ENCODE results near the gene ZGRF1. TPM values are rescaled to one million over a fixed set of nuclear protein-coding genes. Genes with fewer than 3 reads are reported as not detected.
"Not testable (repeated sequence)": the region's sequence is repeated elsewhere in the genome, so short reads cannot be mapped to it uniquely, and the experiment has no call there.

ZGRF1 gene
- total RNA-seq, 4 donors from 2014 or later: 4.0 to 9.0 (median 4.6) TPM

- intact Hi-C loops (cut with DNase I): no loop called here
- no peak for TF ChIP-seq POLR2A (IDR thresholded peaks at IDR 0.05)
- TF ChIP-seq, protein P1, sequence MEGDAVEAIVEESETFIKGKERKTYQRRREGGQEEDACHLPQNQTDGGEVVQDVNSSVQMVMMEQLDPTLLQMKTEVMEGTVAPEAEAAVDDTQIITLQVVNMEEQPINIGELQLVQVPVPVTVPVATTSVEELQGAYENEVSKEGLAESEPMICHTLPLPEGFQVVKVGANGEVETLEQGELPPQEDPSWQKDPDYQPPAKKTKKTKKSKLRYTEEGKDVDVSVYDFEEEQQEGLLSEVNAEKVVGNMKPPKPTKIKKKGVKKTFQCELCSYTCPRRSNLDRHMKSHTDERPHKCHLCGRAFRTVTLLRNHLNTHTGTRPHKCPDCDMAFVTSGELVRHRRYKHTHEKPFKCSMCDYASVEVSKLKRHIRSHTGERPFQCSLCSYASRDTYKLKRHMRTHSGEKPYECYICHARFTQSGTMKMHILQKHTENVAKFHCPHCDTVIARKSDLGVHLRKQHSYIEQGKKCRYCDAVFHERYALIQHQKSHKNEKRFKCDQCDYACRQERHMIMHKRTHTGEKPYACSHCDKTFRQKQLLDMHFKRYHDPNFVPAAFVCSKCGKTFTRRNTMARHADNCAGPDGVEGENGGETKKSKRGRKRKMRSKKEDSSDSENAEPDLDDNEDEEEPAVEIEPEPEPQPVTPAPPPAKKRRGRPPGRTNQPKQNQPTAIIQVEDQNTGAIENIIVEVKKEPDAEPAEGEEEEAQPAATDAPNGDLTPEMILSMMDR (IDR thresholded peaks at IDR 0.05): no peak
- no peak for DNase-seq
- H3K36me3 ChIP-seq: no peaks in the 10 kb centered on the region
- H3K27me3 ChIP-seq: no peaks in the 10 kb centered on the region
- H3K4me1 ChIP-seq: no peaks in the 10 kb centered on the region
- WGBS, 2 donors: 62 to 74% methylated on average over 1 of the region's 1 CpG
- H3K9me3 ChIP-seq: no peaks in the 10 kb centered on the region
- H3K4me3 ChIP-seq: no peak overlapping the region
- H3K27ac ChIP-seq: no peak overlapping the region
Observed at GRCh38 chr4:112673686-112674085, 37.0 kb upstream of the ZGRF1 start.

- Histone ChIP-seq H3K27me3 (no peaks in the 10 kb centered on the region), H3K27ac (no peak overlapping the region), H3K9me3 (no peaks in the 10 kb centered on the region), H3K4me1 (no peaks in the 10 kb centered on the region), H3K4me3 (no peak overlapping the region), H3K36me3 (no peaks in the 10 kb centered on the region)
- intact Hi-C loops (cut with DNase I): no loop called here
- TF ChIP-seq, protein P1 (IDR thresholded peaks at IDR 0.05): no peak
- no peak for TF ChIP-seq POLR2A (IDR thresholded peaks at IDR 0.05)
- no peak for DNase-seq
Observed at GRCh38 chr4:112673076-112673475, 36.4 kb upstream of the ZGRF1 start.

GRCh38 chr4:112668131-112668530 lies 31.4 kb upstream of the ZGRF1 start:
- no peaks in the 10 kb centered on the region for H3K36me3 ChIP-seq
- no peak overlapping the region for H3K4me3 ChIP-seq
- intact Hi-C loops (cut with DNase I): no loop called here
- H3K9me3 ChIP-seq: no peaks in the 10 kb centered on the region
- H3K27ac ChIP-seq: no peak overlapping the region
- 85 to 87% methylated on average over 2 to 3 of the region's 3 CpGs for WGBS, 2 donors
- TF ChIP-seq, protein P1 (IDR thresholded peaks at IDR 0.05): no peak
- no peak for TF ChIP-seq POLR2A (IDR thresholded peaks at IDR 0.05)
- H3K4me1 ChIP-seq: no peaks in the 10 kb centered on the region
- DNase-seq: no peak
- no peaks in the 10 kb centered on the region for H3K27me3 ChIP-seq

- no peak for TF ChIP-seq POLR2A (IDR thresholded peaks at IDR 0.05)
- TF ChIP-seq, protein P1 (IDR thresholded peaks at IDR 0.05): no peak
- Histone ChIP-seq H3K4me1 (no peaks in the 10 kb centered on the region), H3K27ac (no peak overlapping the region), H3K4me3 (no peak overlapping the region), H3K36me3 (peaks cover 0 to under 1% (median 0%) of the 10 kb centered on the region in 3 donors), H3K9me3 (no peaks in the 10 kb centered on the region), H3K27me3 (no peaks in the 10 kb centered on the region)
- WGBS, 2 donors: 79 to 86% methylated on average over 2 of the region's 2 CpGs
- DNase-seq: no peak
- intact Hi-C loops (cut with DNase I): no loop called here
Observed at GRCh38 chr4:112664611-112665010, 27.9 kb upstream of the ZGRF1 start.

GRCh38 chr4:112656115-112656514 lies 19.4 kb upstream of the ZGRF1 start:
- intact Hi-C loops (cut with DNase I); H3K4me3 ChIP-seq; H3K9me3 ChIP-seq; H3K27ac ChIP-seq; DNase-seq; H3K4me1 ChIP-seq; H3K27me3 ChIP-seq: not testable (repeated sequence)
- 84 to 92% methylated on average over 5 of the region's 5 CpGs for WGBS, 2 donors
- H3K36me3 ChIP-seq: peaks cover 0 to 85% (median 28%) of the 10 kb centered on the region in 3 donors

DNA sequence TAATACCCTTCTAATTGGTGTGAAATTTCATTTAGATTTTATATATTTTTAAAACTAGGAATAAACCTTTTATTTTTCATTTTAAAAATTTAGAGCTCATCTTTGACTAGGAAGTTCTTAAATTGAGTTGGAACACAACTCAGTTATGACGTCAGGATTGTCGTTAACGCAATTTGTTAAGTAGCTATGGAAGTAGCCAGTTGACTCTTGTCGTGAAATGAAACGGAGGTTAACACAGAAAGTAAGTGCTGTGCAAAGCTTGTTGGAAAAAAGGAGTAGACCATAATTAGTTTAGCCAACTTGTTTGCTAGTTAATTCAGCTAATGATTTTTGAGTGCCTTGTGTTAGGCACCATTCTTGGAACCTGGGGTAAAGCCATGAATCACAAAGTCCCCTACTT lies 18.6 kb upstream of the ZGRF1 start:
- Histone ChIP-seq H3K4me3 (no peak overlapping the region), H3K9me3 (no peaks in the 10 kb centered on the region), H3K27ac (no peak overlapping the region), H3K36me3 (peaks cover 0 to 94% (median 28%) of the 10 kb centered on the region in 3 donors), H3K27me3 (no peaks in the 10 kb centered on the region), H3K4me1 (no peaks in the 10 kb centered on the region)
- 85 to 88% methylated on average over 5 of the region's 5 CpGs for WGBS, 2 donors
- DNase-seq: no peak
- intact Hi-C loops (cut with DNase I): no loop called here
- TF ChIP-seq, protein P1 (IDR thresholded peaks at IDR 0.05): no peak
- no peak for TF ChIP-seq POLR2A (IDR thresholded peaks at IDR 0.05)

Measured in esophagus squamous epithelium (tissue), 5 donors.